Activated B cell treated with CpG ODN at 0.5 μM for 24 hours (primary cell): ENCODE data around the gene RNGTT. TPM values are rescaled to one million over a fixed set of nuclear protein-coding genes. Genes with fewer than 3 reads are reported as not detected.

Experiments
- ATAC-seq: fragments of 200-7000 bp; cut with Tn5 transposase; one replicate; pipeline ENCODE4 v1.10.0; 2021; ENCODE audit warnings: low read depth, mild to moderate bottlenecking, moderate library complexity
- CTCF ChIA-PET: fragments of 350-600 bp; sonication (Branson Sonifier 250); formaldehyde crosslinking; loops from one replicate; lab custom pipeline; 2021; ENCODE audit warnings: antibody characterized with exemption; lab: Charles Lee
- POLR2A ChIA-PET: fragments of 350-600 bp; sonication (Branson Sonifier 250); formaldehyde crosslinking; loops from one replicate; lab custom pipeline; 2021; ENCODE audit warnings: antibody characterized with exemption; lab: Charles Lee
- DNase-seq: peaks from one replicate; pipeline ENCODE4 v3.0.0; 2022
- H3K27ac Mint-ChIP-seq: one replicate; pipeline ENCODE4 v1.8.0; 2020; ENCODE audit warnings: mixed read lengths
- H3K27me3 Mint-ChIP-seq: one replicate; pipeline ENCODE4 v1.8.0; 2021; ENCODE audit warnings: mixed read lengths
- H3K36me3 Mint-ChIP-seq: one replicate; pipeline ENCODE4 v1.8.0; 2021; ENCODE audit warnings: low read depth, mixed read lengths
- H3K4me1 Mint-ChIP-seq: one replicate; pipeline ENCODE4 v1.8.0; 2021; ENCODE audit warnings: mixed read lengths
- H3K4me3 Mint-ChIP-seq: one replicate; pipeline ENCODE4 v1.8.0; 2020; ENCODE audit warnings: mild to moderate bottlenecking, mixed read lengths
- H3K9me3 Mint-ChIP-seq: one replicate; pipeline ENCODE4 v1.8.0; 2020; ENCODE audit warnings: mixed read lengths
- CTCF ChIP-seq: fragments of 200-600 bp; IDR thresholded peaks from one replicate; pipeline ENCODE4 v1.8.0; 2022; ENCODE audit warnings: antibody characterized with exemption, mild to moderate bottlenecking
- intact Hi-C: fragments of 100-400 bp; cut with micrococcal nuclease; formaldehyde crosslinking; loops from one replicate; pipeline ENCODE4 v1.15.1; 2024
- total RNA-seq: library from RNA; stranded (reverse); gene quantifications from 2 replicates; pipeline ENCODE4 v1.2.3, GENCODE V29; 2022

RNGTT gene
- total RNA-seq, 1 donor from 2014 or later, result 25.9 TPM

DNA sequence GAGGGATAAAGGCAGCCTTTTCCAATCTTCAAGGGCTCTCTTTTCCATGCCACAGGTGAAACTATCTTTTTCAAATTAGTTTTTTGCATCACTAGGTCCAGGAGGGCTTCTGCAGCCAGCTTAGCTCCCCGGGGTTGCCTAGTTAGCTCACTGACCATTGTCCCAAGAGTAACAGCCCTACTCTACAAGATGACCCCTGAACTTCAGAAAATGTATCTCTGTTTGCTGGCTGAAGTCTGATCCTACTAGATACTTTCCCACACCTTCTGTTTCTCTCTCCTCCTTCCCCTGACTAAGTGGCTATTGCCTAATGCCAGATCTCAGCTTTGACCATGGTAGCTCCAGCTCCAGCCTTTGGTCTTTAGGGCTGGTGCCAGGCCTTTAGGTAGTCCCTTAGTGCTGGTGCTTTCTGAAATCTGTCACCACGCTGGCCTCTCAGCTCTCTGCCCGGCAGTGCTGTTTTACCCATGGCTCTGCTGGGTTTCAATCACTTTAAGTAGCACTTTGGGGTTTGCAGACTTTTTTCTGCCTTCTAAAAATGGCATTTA lies 255.1 kb downstream of the RNGTT start:
- ATAC-seq (no peak), DNase-seq (no peak)
- Mint-ChIP-seq H3K4me3 (no peak overlapping the region), H3K4me1 (peaks cover 13% of the 10 kb centered on the region), H3K9me3 (peaks cover 1% of the 10 kb centered on the region), H3K36me3 (peaks cover 8% of the 10 kb centered on the region), H3K27me3 (no peaks in the 10 kb centered on the region), H3K27ac (no peak overlapping the region)
- ChIA-PET CTCF (interaction anchor here (1.1 kb wide), 1 partner anchor 11 kb away, joined by 3 read pairs; no protein-coding TSS in a partner anchor), POLR2A (no interaction called here)
- no peak for TF ChIP-seq CTCF
- intact Hi-C loops, result no loop called here

- Mint-ChIP-seq H3K27ac (no peak overlapping the region), H3K4me3 (no peak overlapping the region), H3K9me3 (peaks cover 7% of the 10 kb centered on the region), H3K36me3 (peaks cover 13% of the 10 kb centered on the region), H3K27me3 (no peaks in the 10 kb centered on the region), H3K4me1 (peaks cover 16% of the 10 kb centered on the region)
- no peak for TF ChIP-seq CTCF
- intact Hi-C loops, result loop anchor here (2.0 kb wide), 1 partner anchor 15 kb away; no protein-coding TSS in a partner anchor
- DNase-seq, result no peak
- ATAC-seq, result no peak
- CTCF ChIA-PET, result no interaction called here
- POLR2A ChIA-PET, result no interaction called here
These were observed 257.8 kb downstream of the RNGTT start for GRCh38 chr6:88705601-88706000.

DNA sequence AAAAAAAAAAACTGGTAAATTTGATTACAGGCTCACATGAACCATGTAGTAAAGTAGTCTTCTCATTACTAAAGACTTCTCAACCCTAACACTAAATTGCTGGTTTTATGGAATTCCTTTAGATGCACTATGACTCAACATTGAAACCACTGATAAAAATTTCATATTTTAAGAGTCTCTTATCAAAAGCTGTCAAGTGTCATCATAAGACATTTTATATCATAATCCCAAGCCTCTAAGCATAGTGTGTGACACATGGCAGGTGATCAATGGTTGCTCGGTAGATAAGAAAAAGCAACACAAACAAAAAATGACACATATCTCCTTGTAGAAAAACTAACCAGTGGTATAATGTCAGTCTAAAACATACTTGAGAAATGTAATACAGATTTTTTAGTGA lies 258.4 kb downstream of the RNGTT start:
- Mint-ChIP-seq H3K27ac (no peak overlapping the region), H3K9me3 (peaks cover 7% of the 10 kb centered on the region)
- CTCF ChIA-PET, result no interaction called here

DNA sequence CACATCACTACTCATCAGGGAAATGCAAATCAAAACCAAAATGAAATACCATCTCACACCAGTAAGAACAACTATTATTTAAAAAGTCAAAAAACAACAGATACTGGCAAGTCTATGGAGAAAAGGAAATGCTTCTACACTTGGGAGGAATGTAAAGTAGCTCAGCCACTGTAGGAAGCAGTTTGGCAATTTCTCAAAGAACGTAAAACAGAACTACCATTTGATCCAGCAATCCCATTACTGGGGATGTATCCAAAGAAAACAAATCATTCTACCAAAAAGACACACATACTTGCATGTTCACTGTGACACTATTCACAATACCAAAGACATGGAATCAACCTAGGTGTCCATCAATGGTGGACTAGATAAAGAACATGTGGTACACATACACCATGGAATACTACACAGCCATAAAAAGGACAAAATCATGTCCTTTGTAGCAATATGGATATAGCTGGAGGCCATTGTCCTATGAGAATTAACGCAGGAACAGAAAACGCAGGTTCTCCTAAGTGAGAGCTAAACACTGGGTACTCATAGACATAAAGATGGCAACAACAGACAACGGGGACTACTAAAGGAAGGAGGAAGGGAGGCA lies 260.4 kb downstream of the RNGTT start:
- ChIA-PET POLR2A (no interaction called here), CTCF (no interaction called here)
- H3K4me1 Mint-ChIP-seq, result peaks cover 26% of the 10 kb centered on the region
- H3K27me3 Mint-ChIP-seq, result no peaks in the 10 kb centered on the region
- ATAC-seq, result no peak
- H3K27ac Mint-ChIP-seq, result no peak overlapping the region
- intact Hi-C loops, result no loop called here
- TF ChIP-seq CTCF, result no peak
- DNase-seq, result no peak
- peaks cover 7% of the 10 kb centered on the region for H3K9me3 Mint-ChIP-seq
- peaks cover 13% of the 10 kb centered on the region for H3K36me3 Mint-ChIP-seq
- no peak overlapping the region for H3K4me3 Mint-ChIP-seq

More for the DNA sequence above, 258.4 kb downstream of the RNGTT start:
- no peak for TF ChIP-seq CTCF
- no peak overlapping the region for H3K4me3 Mint-ChIP-seq
- H3K36me3 Mint-ChIP-seq, result peaks cover 13% of the 10 kb centered on the region
- DNase-seq, result no peak
- intact Hi-C loops, result loop anchor here (2.0 kb wide), 1 partner anchor 14 kb away; no protein-coding TSS in a partner anchor
- H3K4me1 Mint-ChIP-seq, result peaks cover 20% of the 10 kb centered on the region
- H3K27me3 Mint-ChIP-seq, result no peaks in the 10 kb centered on the region
- ATAC-seq, result no peak
- POLR2A ChIA-PET, result no interaction called here

GRCh38 chr6:88698661-88699060 lies 264.8 kb downstream of the RNGTT start:
- ATAC-seq, result no peak
- Mint-ChIP-seq H3K4me3 (no peak overlapping the region), H3K27ac (no peak overlapping the region), H3K4me1 (peaks cover 13% of the 10 kb centered on the region), H3K36me3 (peaks cover 28% of the 10 kb centered on the region), H3K9me3 (peaks cover 19% of the 10 kb centered on the region), H3K27me3 (no peaks in the 10 kb centered on the region)
- ChIA-PET POLR2A (no interaction called here), CTCF (no interaction called here)
- TF ChIP-seq CTCF, result no peak
- intact Hi-C loops, result no loop called here
- no peak for DNase-seq
